ENCODE measurements around the gene CDHR1. TPM values are rescaled to one million over a fixed set of nuclear protein-coding genes. Genes with fewer than 3 reads are reported as not detected.

Gene CDHR1
- total and polyA plus RNA-seq, 2 of the 8 experiments (the other 6 are each of a cell fraction or from before 2014, with no cell fraction given): 3.9 to 10.5 TPM

- H2BK5ac ChIP-seq (ENCODE audit: low read depth, low read length): no peak overlapping the region
- H3K56ac ChIP-seq (replicated peaks; ENCODE audit: insufficient read length, low read depth, low read length): no peak overlapping the region
- H4K5ac ChIP-seq (ENCODE audit: insufficient read length, low read depth, low read length): no peak overlapping the region
- H3K9ac ChIP-seq (replicated peaks in 1 of 4; ENCODE audit: extremely low read depth in 1 of 4, low read depth in 3 of 4, low read length in 3 of 4): no peak overlapping the region
- H4K8ac ChIP-seq (ENCODE audit: extremely low read depth, insufficient read depth, low read length): no peak overlapping the region
- H2AK5ac ChIP-seq (ENCODE audit: low read depth, low read length): no peak overlapping the region
- no peaks in the 10 kb centered on the region for H3K4me1 ChIP-seq (replicated peaks in 1 of 4; ENCODE audit: control insufficient read depth in 3 of 4, insufficient read depth in 4 of 4, low read length in 3 of 4)
- no peak overlapping the region for H2BK120ac ChIP-seq (replicated peaks; ENCODE audit: low read depth, low read length)
- ChIA-PET POLR2A (ENCODE audit: partially characterized antibody) (no interaction called here), CTCF (ENCODE audit: partially characterized antibody) (interaction anchor here (0.6 to 2.8 kb wide), 10 partner anchors 13 to 654 kb away, joined by 3 to 17 read pairs (median 4); no protein-coding TSS in a partner anchor)
- WGBS, 2 experiments (ENCODE audit: extremely low coverage in 1 of 2, insufficient coverage in 1 of 2, insufficient read length in 1 of 2, insufficient replicate concordance in 2 of 2, low coverage in 1 of 2, low lambda C conversion rate in 2 of 2, missing lambda C conversion rate in 1 of 2): 91% methylated on average over 3 of the region's 3 CpGs; no CpG with 5 or more reads in 1 of the 2 experiments
- peaks cover 10% of the 10 kb centered on the region; the same call in 1 of the 2 replicates for H3K23me2 ChIP-seq (ENCODE audit: low read depth, low read length)
- H3K27me3 ChIP-seq (replicated peaks in 1 of 4; ENCODE audit: control insufficient read depth in 3 of 4, extremely low read depth in 1 of 4, insufficient read depth in 3 of 4, low read length in 3 of 4): peaks cover 0 to 9% (median 7%) of the 10 kb centered on the region in 4 experiments; a peak in 6 of 7 replicates
- H3K14ac ChIP-seq (ENCODE audit: insufficient read length): no peak overlapping the region
- H2BK20ac ChIP-seq (ENCODE audit: low read length): no peak overlapping the region
- no peak overlapping the region for H3K23ac ChIP-seq (ENCODE audit: insufficient read length)
- H3K18ac ChIP-seq (ENCODE audit: extremely low read depth, low read length): no peak overlapping the region
- no peak for TF ChIP-seq CTCF (IDR thresholded peaks at IDR 0.05; ENCODE audit: control extremely low read depth in 1 of 3, insufficient read depth in 1 of 3, low read depth in 1 of 3, low read length in 3 of 3)
- TF ChIP-seq GTF2F1 (IDR thresholded peaks at IDR 0.05; ENCODE audit: borderline replicate concordance, low read depth, low read length): no peak
- no peak for TF ChIP-seq CHD2 (IDR thresholded peaks at IDR 0.05; ENCODE audit: low read length)
- no peak for TF ChIP-seq ASH2L (IDR thresholded peaks at IDR 0.05; ENCODE audit: low read length)
- no peak for TF ChIP-seq MAFK (IDR thresholded peaks at IDR 0.05; ENCODE audit: low read depth, low read length)
- no peak for TF ChIP-seq SIX5 (IDR thresholded peaks at IDR 0.05; ENCODE audit: low read depth, low read length)
- TF ChIP-seq ATF2 (IDR thresholded peaks at IDR 0.05; ENCODE audit: low read length): no peak
- no peak for TF ChIP-seq CBX5 (IDR thresholded peaks at IDR 0.05; ENCODE audit: low read depth, low read length)
- TF ChIP-seq ZNF274 (IDR thresholded peaks at IDR 0.05; ENCODE audit: borderline replicate concordance, extremely low read depth, low read length): no peak
- no peak for TF ChIP-seq JUND (IDR thresholded peaks at IDR 0.05; ENCODE audit: low read length)
- H2BK12ac ChIP-seq (ENCODE audit: low read depth, low read length): no peak overlapping the region
- H3K9me3 ChIP-seq (ENCODE audit: insufficient read depth in 2 of 2, low read depth in 1 of 2, low read length in 1 of 2): no peaks in the 10 kb centered on the region
- H3K79me1 ChIP-seq (ENCODE audit: low read depth, low read length): peaks cover 4% of the 10 kb centered on the region; the same call in 1 of the 2 replicates
- no peaks in the 10 kb centered on the region for H3K79me2 ChIP-seq (ENCODE audit: control insufficient read depth in 1 of 2, insufficient read depth in 2 of 2, low read length in 2 of 2)
- no peak overlapping the region for H3K4me3 ChIP-seq (ENCODE audit: extremely low read depth in 1 of 4, insufficient read depth in 2 of 4, low read depth in 3 of 4, low read length in 4 of 4)
- no peak overlapping the region for H4K91ac ChIP-seq (replicated peaks; ENCODE audit: insufficient read length, low read length)
- no peak for DNase-seq (ENCODE audit: low read depth in 1 of 2, low spot score in 2 of 2)
- no peak overlapping the region for H3K27ac ChIP-seq (ENCODE audit: low read depth, low read length)
- H3K4ac ChIP-seq (replicated peaks; ENCODE audit: insufficient read length, low read depth, low read length): no peak overlapping the region
- peaks cover 0 to 8% of the 10 kb centered on the region in 2 experiments for H4K20me1 ChIP-seq (replicated peaks in 1 of 2; ENCODE audit: control insufficient read depth in 1 of 2, insufficient read depth in 2 of 2, low read length in 2 of 2)
- H3K4me2 ChIP-seq (ENCODE audit: insufficient read depth in 1 of 2, low read depth in 2 of 2, low read length in 2 of 2): no peak overlapping the region
- no peak overlapping the region for H2BK15ac ChIP-seq (ENCODE audit: low read length)
- no peak overlapping the region for H2AFZ ChIP-seq (ENCODE audit: low read length)
- FAIRE-seq: no peak
- H3K36me3 ChIP-seq (ENCODE audit: control insufficient read depth in 2 of 4, insufficient read depth in 4 of 4, low read length in 3 of 4): no peaks in the 10 kb centered on the region; a peak in 1 of 8 replicates
Measured at GRCh38 chr10:84188815-84189214, 5.5 kb upstream of the CDHR1 start.

Measured in H1 (cell line).